ENCODE measurements around the gene CDS1.
"Not testable (repeated sequence)": the region's sequence is repeated elsewhere in the genome, so short reads cannot be mapped to it uniquely, and the experiment has no call there.

The CDS1 gene

GRCh38 chr4:84677995-84678394, 95.1 kb downstream of the CDS1 start:
- DNase-seq, result no peak

DNA sequence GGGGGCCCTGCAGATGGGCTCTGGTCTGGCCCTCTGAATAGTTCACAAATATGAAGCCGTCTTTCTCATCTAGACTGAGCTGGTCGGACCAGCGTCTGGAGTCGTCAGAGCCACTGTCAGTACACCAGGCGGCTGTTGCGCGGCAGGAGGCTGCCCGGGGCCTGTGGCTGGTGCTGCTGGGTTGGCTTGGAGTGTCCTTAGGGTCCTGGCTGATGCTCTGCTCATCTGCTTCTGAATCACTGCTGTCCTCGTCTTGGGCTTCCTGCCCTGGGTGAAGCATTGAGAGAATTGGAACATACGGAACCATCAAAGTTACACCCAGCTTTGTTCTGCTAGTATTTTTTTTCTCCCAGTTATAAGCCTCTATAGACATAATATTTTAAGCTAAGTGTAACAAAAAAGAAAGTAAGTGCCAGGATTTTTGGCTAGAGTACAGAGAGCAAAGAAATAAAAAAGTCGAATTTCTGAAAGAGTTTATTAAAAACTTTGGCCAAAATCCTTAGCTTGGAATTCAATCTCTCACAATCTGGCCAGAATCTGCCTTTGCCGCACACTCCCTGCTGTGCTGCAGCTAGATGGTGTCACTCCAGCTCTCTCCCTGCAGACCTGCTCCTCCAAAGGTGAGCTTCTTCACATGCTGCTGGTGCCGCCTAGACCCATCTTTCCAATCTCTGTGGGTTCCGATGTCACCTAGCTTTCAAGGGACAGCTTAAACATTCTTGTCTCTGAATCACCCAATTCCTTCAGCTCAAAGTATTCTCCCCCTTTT, 96.2 kb downstream of the CDS1 start:
- DNase-seq, result no peak

GRCh38 chr4:84680956-84681355, 98.0 kb downstream of the CDS1 start:
- DNase-seq, result no peak

DNA sequence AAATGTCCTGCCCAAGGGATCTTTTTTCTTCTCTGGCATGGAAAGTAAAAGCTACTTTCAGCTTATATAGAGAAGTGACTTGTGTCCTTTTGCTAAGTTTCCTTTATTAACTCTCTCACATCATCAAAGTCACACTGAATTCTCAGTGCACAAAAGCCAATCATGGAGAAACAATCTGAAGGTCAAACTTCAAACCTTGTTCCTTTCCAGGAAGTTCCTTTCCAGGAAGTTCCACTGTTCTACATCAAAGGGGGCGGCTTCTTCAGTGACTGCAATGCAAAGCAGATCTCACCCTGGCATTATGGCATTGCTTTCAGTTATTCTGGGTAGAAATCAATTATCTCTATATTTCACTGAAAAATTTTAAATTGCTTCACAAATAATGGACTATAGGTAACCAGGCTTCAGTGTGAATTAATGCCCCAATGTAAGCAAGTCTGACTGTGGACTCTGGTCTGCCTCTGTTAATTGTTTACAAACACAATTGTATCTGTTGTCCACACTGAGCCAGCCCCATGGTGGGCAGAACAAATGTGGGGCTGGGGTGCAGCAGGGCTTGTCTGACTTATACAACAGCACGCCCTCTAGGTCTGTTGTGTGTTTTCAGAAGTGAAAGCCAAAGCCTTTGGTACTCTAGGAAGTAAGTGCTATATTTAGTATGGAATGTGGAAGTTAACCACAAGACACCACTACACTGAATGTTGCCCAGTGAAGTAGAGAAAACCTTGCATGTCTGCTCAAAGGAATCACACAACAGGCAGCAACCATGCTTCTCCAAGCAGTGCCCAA, 98.8 kb downstream of the CDS1 start:
- no peak for DNase-seq

- DNase-seq, result not testable (repeated sequence)
These were observed 99.7 kb downstream of the CDS1 start for GRCh38 chr4:84682661-84683060.

- no peak for DNase-seq
These were observed 100.3 kb downstream of the CDS1 start for GRCh38 chr4:84683064-84683850.

GRCh38 chr4:84684361-84684760, 101.4 kb downstream of the CDS1 start:
- DNase-seq, result no peak

- no peak for DNase-seq
These were observed 102.2 kb downstream of the CDS1 start for GRCh38 chr4:84685105-84685504.

DNA sequence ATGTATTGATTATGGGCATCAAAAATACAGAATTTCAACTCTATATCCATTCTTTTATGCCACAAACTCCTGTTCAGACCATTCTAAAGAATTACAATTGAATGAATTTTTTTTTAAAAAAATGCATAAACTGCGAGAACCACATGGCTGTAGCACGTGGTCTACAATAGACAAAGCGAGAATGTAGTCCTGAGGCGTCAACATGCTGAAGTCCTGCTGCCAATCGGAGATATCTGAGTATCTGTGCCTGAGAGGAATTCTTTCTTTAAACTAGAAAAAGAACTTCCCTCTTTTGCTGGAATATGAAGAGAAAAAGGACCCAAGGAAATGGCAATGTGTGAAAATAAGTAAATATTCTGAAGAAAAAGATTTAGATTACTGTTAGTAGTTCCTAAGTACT, 105.7 kb downstream of the CDS1 start:
- no peak for DNase-seq

DNA sequence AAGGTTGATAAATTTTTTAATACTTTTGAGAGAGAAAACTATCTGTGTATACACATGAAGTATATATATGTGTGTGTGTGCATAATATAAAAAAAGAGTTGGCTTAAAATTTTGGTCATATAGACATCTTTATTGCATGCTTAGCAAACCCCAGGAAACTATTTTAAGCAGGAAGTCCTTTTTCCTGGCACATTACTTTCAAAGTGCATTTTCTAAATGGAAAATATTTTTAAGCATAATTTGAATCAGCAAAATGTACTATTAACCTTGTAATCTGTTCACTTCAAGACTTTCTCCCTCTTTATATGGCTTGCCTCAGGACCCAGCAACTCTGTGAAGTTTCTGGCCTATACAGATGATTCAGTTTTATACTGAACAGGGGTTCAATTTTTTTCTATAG, 106.3 kb downstream of the CDS1 start:
- DNase-seq, result no peak

DNA sequence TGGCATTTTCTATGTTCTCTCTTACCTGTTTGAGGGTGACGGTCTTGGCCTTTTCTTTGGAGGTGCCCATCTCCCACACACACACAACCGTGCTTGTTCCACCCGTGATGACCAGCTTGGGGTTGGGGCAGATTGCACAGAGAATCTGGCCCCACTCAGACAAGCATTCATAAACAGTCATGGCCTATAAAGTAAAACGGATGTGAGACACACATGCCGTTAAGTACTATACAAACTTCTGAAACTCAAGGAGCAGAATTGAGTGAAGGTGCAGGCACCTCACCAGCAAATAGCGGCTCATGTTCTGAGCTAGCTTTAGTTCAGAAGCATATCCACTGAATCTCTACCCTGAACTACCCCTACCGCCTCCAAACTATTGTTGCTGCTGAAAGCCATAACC, 107.6 kb downstream of the CDS1 start:
- no peak for DNase-seq

- DNase-seq, result no peak
These were observed 108.3 kb downstream of the CDS1 start for GRCh38 chr4:84691170-84691691.

DNA sequence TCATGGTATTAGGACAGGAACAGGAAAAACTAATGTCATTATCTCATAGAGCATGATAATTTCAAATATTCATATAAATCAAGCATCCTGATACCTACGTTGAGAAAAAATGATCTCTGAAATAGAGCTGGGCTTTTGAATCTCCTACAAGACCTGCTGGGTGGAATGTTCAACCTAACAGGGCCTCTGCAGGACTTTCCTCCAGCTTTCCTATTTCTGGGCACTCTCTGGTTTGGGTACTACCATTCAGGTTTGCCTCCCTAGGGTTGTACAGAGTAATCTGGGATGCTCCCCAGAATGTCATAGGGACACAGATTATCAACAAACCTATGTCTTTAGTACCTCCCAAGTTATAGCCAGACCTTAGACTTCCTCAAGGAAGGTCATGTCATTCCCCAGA, 108.9 kb downstream of the CDS1 start:
- DNase-seq, result no peak

GRCh38 chr4:84697159-84697558, 114.2 kb downstream of the CDS1 start:
- DNase-seq, result no peak

DNA sequence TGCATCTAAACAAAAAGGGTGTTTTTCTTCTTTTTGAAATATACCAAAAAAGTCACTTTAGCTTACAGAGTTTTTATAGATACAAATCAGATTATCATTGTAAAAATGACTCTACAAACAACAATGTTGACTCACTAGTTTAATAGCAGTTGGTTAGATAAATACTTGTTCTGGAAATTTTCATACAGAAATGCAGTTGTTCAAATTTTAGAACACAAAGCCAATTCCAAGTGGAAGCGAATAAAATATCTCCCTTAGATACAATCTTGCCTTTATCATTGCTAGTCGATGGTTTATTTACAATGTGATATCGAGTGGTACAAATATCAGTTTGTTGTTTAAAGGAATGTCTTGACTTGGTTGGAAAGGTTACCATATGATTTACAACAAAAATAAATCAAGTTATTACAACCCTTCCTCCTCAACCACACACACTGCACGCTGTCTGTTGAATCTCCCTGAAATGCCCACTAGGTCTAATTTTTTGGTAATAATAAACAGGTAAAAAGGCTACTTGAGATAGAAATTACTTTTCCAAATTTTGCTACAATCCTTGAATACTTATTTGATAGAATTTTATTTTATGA, 114.8 kb downstream of the CDS1 start:
- no peak for DNase-seq

DNA sequence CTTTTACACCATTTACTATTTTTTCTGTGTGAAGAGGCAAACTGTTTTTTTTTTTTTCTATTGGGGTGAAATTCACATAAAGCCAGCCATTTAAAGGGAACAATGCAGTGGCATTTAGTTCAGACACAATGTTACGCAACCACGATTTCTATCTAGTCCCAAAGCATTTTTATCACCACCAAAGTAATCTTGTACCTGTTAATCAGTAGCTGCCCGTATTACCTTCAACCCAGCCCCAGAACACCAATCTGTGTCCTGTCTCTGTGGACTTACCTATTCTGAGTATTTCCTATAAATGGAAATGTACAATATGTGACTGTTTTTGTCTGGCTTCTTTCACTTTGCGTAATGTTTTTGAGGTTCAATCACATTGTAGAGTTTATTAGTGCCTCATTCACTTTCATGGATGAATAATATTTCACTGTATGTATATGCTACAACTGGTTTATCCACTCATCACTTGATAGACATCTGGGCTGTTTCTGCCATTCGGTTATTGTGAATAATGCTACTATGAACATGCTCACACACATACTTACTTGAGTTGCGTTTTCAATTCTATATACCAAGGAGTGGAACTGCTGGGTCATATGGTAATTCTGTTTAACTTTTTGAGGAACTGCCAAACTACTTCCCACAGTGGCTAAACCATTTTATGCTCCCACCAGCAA, 116.2 kb downstream of the CDS1 start:
- no peak for DNase-seq

All from NCI-H526 treated with DMSO at 0.1 percent for 48 hours (cell line).